NCI-H128 (cell line): ENCODE data around the gene NEURL1.
"Not testable (repeated sequence)": the region's sequence is repeated elsewhere in the genome, so short reads cannot be mapped to it uniquely, and the experiment has no call there.

Source experiments
- DNase-seq: peaks from one replicate; lab custom pipeline; 2025; ENCODE audit not compliant: unreplicated experiment; lab: John Stamatoyannopoulos, UW

NEURL1 gene

GRCh38 chr10:103620891-103621782, 127.6 kb downstream of the NEURL1 start:
- DNase-seq = no peak

GRCh38 chr10:103621783-103622125, 128.2 kb downstream of the NEURL1 start:
- no peak for DNase-seq

GRCh38 chr10:103622286-103622685, 128.8 kb downstream of the NEURL1 start:
- DNase-seq = no peak

GRCh38 chr10:103622935-103623574, 129.6 kb downstream of the NEURL1 start:
- DNase-seq = no peak

GRCh38 chr10:103626178-103626577, 132.7 kb downstream of the NEURL1 start:
- DNase-seq = no peak

- DNase-seq = no peak
These were observed 133.8 kb downstream of the NEURL1 start for GRCh38 chr10:103627111-103627892.

- no peak for DNase-seq
These were observed 134.4 kb downstream of the NEURL1 start for GRCh38 chr10:103627893-103628292.

GRCh38 chr10:103629581-103629980, 136.1 kb downstream of the NEURL1 start:
- no peak for DNase-seq

GRCh38 chr10:103630156-103630555, 136.7 kb downstream of the NEURL1 start:
- no peak for DNase-seq

- no peak for DNase-seq
These were observed 138.7 kb downstream of the NEURL1 start for GRCh38 chr10:103632247-103632642.

- not testable (repeated sequence) for DNase-seq
These were observed 139.4 kb downstream of the NEURL1 start for GRCh38 chr10:103632871-103633270.

- no peak for DNase-seq
These were observed 140.3 kb downstream of the NEURL1 start for GRCh38 chr10:103633846-103634245.

- no peak for DNase-seq
These were observed 142.1 kb downstream of the NEURL1 start for GRCh38 chr10:103635580-103635979.

GRCh38 chr10:103636492-103636891, 143.0 kb downstream of the NEURL1 start:
- no peak for DNase-seq

- DNase-seq = no peak
These were observed 143.5 kb downstream of the NEURL1 start for GRCh38 chr10:103637011-103637410.

GRCh38 chr10:103637927-103638557, 144.5 kb downstream of the NEURL1 start:
- DNase-seq = no peak

- no peak for DNase-seq
These were observed 145.4 kb downstream of the NEURL1 start for GRCh38 chr10:103638948-103639347.

- no peak for DNase-seq
These were observed 147.1 kb downstream of the NEURL1 start for GRCh38 chr10:103640436-103641181.

- no peak for DNase-seq
These were observed 147.8 kb downstream of the NEURL1 start for GRCh38 chr10:103641326-103641725.
